GM12891 (cell line): ENCODE measurements around the gene ABCA12.

Experiments
- DNase-seq: peaks from one replicate; pipeline ENCODE4 v3.0.0; 2011; ENCODE audit warnings: low spot score; ENCODE audit not compliant: insufficient read length
- FAIRE-seq: peaks from 2 replicates; lab custom pipeline; 2011; peaks lifted over from hg19 to GRCh38; lab: Jason Lieb, UNC
- PAX5 ChIP-seq: IDR thresholded peaks from 2 replicates; pipeline ENCODE4 v1.6.1; 2011; ENCODE audit warnings: low read length, moderate library complexity, mild to moderate bottlenecking; ENCODE audit not compliant: insufficient read depth, severe bottlenecking
- POLR2A ChIP-seq: IDR thresholded peaks from 2 replicates; pipeline ENCODE4 v1.6.1; 2011; ENCODE audit warnings: low read depth, low read length, control low read depth
- POLR2AphosphoS5 ChIP-seq: IDR thresholded peaks from 2 replicates; pipeline ENCODE4 v1.6.1; 2011; ENCODE audit warnings: low read depth, low read length, control low read depth
- POU2F2 ChIP-seq: IDR thresholded peaks from 2 replicates; pipeline ENCODE4 v1.6.1; 2011; ENCODE audit warnings: low read depth, mild to moderate bottlenecking, control low read depth, low read length, moderate library complexity
- SPI1 ChIP-seq: IDR thresholded peaks from 2 replicates; pipeline ENCODE4 v1.6.1; 2011; ENCODE audit warnings: low read depth, low read length, control low read depth
- TAF1 ChIP-seq: IDR thresholded peaks from 2 replicates; pipeline ENCODE4 v1.6.1; 2011; ENCODE audit warnings: low read depth, low read length, control low read depth

ABCA12 gene

DNA sequence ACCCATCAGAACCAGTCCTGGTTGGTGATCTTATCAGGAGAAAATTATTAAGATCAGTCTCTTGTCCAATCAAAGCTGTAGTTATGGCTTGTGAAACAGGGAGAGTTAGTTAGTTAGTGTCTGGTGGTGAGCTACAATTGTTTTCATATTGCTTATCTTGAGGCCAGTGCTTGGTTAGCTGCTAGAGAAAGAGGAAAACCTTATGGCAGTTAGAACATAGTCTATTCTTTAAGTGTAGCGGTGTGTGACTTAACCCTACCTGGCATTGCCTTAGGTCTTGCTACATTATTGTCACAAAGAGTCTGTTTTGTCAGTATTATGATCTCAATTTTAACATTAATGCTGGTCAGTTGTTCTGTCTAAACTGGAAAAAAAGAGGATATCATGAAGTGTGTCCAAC is 11.5 kb upstream of the ABCA12 start:
- FAIRE-seq (no peak), DNase-seq (no peak)
- TF ChIP-seq PAX5 = no peak
- no peak for TF ChIP-seq TAF1
- TF ChIP-seq POU2F2 = no peak
- TF ChIP-seq POLR2AphosphoS5 = no peak
- TF ChIP-seq SPI1 = no peak
- TF ChIP-seq POLR2A = no peak

DNA sequence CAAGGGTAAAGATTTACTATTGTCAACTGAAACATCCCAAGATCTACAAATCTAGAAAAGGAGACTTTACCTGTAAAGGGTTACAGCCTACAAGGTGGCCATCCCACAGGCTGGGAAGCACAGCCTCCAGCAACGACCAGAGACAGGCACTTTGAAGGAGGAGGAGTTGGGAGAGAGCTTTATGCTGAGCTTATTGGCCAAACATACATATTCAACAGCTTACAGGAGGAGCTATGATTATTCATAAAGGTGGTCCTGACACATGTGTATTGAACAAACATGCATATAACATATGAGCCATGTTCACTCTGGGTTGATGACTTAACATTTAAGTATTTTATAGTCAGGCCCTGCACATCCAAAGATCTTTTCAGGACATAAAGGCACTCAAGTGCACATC is 11.1 kb upstream of the ABCA12 start:
- DNase-seq = no peak
- FAIRE-seq = no peak
- TF ChIP-seq SPI1 (no peak), TAF1 (no peak), POLR2AphosphoS5 (no peak), POLR2A (no peak), POU2F2 (no peak), PAX5 (no peak)

DNA sequence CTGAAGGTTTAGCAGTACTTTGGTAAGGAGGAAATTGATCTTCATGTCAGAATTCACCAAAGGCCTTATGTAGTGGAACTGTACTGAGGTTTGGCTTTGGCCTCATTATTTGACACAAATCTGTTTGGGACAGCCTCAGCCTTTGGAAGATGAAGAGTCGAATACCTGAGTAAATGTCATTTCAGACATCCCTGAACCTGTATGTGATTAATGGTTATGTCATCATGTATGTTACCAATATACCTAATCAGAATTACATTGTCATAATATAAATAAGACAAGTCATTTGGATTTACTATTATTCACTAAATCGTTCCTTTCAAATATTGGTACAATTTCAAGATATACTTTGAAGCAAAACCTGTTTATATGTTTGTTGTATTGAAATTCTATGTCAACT is 10.6 kb upstream of the ABCA12 start:
- FAIRE-seq (no peak), DNase-seq (no peak)
- TF ChIP-seq TAF1 = no peak
- no peak for TF ChIP-seq PAX5
- TF ChIP-seq POU2F2 = no peak

DNA sequence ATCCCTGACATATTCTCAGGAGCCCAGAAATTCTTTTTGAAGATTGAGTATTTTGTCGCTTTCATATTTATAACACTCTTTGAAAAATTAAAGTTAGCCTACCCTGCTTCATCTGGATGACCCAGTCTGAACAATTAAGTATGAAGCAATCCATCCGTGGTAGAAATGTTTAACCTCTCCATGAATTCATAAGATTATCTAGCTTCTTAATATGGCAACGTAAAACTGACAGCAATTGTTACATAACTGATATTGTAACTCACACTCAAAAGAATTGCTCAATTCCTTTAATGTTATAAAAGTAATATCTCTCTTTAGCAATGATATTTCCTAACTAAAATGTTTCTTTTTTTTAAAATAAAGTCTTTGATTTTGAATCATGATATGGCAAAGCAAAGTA is 7.2 kb upstream of the ABCA12 start:
- no peak for TF ChIP-seq POLR2AphosphoS5
- TF ChIP-seq POLR2A = no peak
- no peak for TF ChIP-seq SPI1
- DNase-seq (no peak), FAIRE-seq (no peak)

DNA sequence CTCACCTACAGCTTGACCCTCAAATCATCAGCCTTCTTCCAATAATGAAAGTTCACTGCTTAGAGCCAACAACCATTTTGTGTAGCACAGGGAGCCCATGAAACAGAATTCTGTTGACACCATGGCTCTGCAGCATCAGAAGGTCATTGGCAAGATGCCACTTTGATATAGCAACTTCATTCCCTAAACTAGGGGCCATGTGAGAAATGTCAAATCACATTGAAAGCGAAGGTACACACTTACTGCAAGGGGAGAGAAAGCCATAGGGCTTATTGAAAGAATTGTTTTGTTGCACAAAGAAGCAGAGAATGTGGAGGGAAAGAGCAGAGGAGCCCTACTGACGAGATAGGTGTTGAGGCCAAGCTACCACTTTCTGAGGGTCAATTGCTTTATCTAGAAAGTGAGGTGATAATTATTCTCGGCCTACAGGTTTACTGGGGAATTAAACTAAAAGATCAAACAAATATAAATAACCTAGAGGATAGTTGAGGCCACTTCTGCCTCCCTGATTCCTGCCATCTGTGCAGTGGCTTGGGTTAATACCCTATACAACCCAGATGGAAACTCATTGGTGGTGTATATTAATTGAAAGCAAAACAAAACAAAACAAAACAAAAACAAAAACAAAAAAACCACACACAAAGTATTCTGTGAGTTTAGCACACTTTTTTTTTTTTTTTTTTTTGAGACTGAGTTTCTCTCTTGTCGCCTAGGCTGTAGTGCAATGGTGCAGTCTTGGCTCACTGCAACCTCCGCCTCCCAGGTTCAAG is 5.9 kb upstream of the ABCA12 start:
- FAIRE-seq = no peak
- DNase-seq = no peak
- TF ChIP-seq POU2F2 = no peak
- TF ChIP-seq SPI1 = no peak
- TF ChIP-seq TAF1 = no peak
- TF ChIP-seq POLR2A = no peak

DNA sequence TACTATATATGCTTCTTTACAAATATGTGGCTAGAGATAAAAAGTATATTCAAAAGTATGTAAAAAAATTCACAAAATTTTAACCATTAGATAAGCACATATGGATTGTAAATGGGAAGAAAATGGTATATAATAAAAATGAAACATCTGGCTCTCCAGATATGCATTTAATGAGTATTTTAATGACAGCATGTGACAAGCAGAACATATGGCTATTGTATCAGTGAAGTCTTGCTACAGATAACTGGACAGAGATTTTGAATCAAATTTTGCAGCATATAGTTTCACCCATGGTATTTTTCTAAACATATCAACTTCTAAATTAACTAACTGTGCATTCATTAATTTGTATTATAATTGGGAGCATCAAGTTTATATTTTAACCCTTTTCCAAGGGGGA is 5.0 kb upstream of the ABCA12 start:
- FAIRE-seq = no peak
- no peak for DNase-seq
- no peak for TF ChIP-seq TAF1
- TF ChIP-seq POLR2A = no peak

DNA sequence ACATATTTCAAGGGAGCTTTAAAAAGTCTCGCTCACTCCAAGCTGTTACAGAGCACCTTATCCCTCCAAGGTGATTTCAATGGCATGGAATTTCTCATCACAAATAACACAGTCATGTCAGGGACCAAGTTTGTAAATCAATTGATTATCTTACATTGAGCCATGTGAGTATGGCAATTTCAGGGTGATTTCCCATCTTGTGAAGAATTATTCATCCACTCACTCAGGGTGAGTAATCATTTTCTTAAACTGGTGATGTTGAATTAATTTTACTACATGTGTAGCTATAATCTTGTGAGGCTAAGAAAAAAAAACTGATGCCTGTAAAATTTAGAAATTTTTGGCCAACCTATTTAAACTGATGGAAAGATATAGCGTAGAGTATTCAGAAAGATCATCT is 3.3 kb upstream of the ABCA12 start:
- DNase-seq (no peak), FAIRE-seq (no peak)
- no peak for TF ChIP-seq POU2F2

DNA sequence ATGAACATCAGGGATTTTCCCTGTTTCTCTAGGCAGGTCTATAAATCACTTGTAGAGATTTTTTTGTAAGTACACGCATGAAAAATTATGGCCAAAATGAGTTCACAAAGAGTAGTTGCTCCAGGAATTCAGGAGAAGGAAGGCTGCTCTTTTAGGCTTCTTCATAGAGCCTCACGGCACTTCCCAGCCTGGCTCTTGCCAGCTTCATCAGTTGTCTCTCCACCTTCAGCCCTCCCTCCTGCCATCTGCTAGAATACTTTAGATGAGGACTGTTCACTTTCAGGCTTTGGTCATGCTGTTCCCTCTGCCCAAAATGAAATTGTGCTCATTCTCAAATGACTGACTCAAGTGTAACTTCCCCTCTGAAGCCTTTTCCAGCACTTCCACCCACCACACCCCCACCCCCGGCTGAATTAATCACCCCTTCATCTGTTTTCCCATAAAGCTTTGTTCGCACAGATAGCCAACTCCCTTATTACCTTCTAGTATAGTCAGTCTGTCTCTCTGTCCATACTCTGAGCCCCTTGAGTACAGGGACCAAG is 1.8 kb upstream of the ABCA12 start:
- FAIRE-seq = no peak
- no peak for TF ChIP-seq SPI1
- TF ChIP-seq POLR2A = no peak
- no peak for TF ChIP-seq POLR2AphosphoS5
- DNase-seq = no peak

DNA sequence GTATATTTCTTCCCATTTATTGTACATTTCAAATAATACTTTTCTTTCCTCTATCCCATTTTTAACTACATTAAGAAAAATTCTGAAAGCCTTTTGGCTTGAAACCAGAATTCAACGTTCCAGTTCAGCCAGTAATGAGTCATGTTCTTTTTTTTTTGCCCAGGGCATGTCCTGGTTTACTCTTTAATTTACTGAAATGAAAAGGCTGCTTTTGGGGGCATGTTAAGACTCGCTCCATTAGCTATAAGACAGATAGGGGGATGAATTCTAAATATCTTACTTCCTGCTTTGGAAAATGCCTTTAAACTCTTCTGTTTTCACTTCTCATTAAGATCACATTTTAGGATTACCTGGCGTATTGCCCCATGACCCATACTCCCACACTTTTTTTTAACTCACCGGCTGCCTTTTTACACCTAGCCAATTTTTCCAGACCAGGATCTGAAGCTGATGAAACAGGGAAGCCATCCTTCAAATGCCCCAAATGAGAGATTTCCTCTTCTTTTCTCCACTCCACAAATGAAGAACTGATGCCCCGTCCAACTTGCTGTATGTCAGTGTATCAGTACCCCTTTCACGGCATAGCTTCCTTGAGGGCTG is 585 bp downstream of the ABCA12 start:
- DNase-seq = no peak
- TF ChIP-seq POLR2AphosphoS5 (no peak), POU2F2 (no peak), POLR2A (no peak), SPI1 (no peak), TAF1 (no peak), PAX5 (no peak)
- no peak for FAIRE-seq

DNA sequence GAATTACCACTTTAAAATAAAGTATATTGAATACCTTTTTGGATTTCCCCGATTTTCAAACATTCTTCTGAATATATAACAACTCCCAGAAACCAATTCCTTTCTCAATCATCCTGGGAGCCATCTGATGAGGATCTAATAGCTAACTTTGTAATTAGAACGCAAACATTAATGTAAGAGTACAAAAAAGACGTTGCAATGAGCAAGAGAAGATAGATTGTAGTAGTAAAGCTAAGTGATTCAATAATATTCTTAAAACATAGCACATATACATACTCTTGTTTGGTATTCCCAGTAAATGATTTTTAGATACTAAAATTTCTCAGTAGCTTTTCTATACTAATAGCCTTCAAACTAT is 1.1 kb downstream of the ABCA12 start:
- FAIRE-seq (no peak), DNase-seq (no peak)
- TF ChIP-seq POLR2A = no peak

DNA sequence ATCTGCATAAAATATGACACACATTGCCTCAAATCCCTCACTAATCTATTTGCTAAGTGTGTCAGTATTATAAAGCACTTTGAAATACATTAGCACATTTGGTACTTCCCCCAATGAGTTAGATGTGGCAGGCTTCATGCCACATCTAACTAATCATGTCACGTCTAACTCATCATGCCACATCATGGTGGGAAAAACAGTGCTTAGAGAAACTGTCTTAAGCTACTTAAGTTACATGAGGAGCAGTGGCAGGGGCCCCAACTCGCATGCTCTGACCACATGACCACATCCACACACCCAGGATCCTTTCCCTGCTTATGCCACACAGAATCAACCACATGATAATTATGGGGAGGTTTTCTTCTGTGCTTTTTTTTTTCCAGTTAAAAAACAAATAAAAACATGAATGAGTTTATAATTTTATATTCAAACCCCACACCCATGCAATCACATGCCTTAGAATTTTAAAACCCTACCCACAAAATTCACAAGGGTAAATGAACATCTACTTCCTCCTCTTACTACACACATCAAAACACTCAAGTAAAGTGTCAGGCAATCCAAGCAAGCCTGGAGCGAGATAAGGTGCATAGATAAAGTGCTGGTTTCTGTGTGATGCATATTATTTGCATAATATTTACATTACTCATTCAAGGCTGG is 1.6 kb downstream of the ABCA12 start:
- FAIRE-seq (peak; percentile 38), DNase-seq (no peak)
- TF ChIP-seq POU2F2 (no peak), SPI1 (no peak), POLR2A (no peak), PAX5 (no peak), POLR2AphosphoS5 (no peak), TAF1 (no peak)

DNA sequence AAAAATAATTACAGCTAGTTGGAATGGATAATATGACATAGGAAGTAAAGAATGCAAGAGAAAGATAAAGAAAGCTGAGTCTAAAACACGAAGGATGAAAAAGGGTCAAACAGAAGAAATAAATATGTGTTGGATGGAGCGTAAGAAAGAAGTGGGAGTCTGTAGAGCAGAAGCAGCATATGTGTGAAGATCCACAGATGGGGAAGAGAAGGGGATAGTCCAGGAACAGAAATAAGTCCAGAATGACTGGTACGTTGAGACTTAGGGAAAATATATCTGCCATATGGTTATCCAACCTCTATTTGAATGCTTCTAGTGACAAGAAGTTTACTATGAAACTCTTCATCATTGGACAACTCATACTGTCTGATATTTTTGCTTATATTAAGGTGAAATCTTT is 18.0 kb downstream of the ABCA12 start:
- TF ChIP-seq SPI1 (no peak), PAX5 (no peak), POLR2AphosphoS5 (no peak), POLR2A (no peak), POU2F2 (no peak), TAF1 (no peak)
- FAIRE-seq (no peak), DNase-seq (no peak)
